Measurements from ENCODE around the gene C17orf75.

Gene C17orf75

DNA sequence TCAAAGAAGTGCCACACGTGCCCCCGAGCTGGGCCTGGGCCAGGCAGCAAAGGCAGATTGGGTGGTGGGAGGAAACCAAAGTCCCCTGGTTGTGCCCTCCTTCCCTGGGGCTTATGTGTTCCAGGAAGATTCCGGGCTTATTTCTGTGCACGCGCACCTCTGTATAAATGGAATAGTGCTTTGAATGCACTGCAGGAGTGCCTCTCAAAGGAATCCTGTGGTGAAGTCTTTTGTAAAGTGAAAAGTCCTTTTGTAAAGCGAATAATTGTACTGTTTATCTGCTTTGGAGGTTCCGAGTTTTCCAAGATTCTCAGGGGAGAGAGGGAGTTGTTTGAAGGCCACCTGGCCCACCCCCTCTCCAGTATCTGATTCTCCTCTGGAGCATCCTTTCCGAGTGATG is 26.8 kb downstream of the C17orf75 start:
- Histone ChIP-seq H3K79me2 (ENCODE audit: insufficient read depth, low read length) (no peaks in the 10 kb centered on the region), H3K9me2 (ENCODE audit: low read depth, low read length) (no peaks in the 10 kb centered on the region), H3K4me1 (ENCODE audit: insufficient read depth, low read length, severe bottlenecking) (no peaks in the 10 kb centered on the region), H3K36me3 (ENCODE audit: insufficient read depth, low read length) (no peaks in the 10 kb centered on the region), H3F3A (ENCODE audit: insufficient read depth, low read length) (no peaks in the 10 kb centered on the region), H3K4me3 (ENCODE audit: low read depth, low read length, poor library complexity, severe bottlenecking) (no peak overlapping the region), H2AFZ (ENCODE audit: low read length) (no peak overlapping the region), H3K27me3 (ENCODE audit: insufficient read depth, low read length) (no peaks in the 10 kb centered on the region; the same call in 1 of the 2 replicates), H3K4me2 (ENCODE audit: low read length) (no peak overlapping the region), H3K9ac (ENCODE audit: low read length) (no peak overlapping the region), H4K20me1 (ENCODE audit: insufficient read depth, low read length) (no peaks in the 10 kb centered on the region), H3K9me3 (ENCODE audit: low read length) (no peaks in the 10 kb centered on the region), H3K27ac (ENCODE audit: low read depth, low read length, poor library complexity, severe bottlenecking) (no peak overlapping the region)
- TF ChIP-seq, protein P1, sequence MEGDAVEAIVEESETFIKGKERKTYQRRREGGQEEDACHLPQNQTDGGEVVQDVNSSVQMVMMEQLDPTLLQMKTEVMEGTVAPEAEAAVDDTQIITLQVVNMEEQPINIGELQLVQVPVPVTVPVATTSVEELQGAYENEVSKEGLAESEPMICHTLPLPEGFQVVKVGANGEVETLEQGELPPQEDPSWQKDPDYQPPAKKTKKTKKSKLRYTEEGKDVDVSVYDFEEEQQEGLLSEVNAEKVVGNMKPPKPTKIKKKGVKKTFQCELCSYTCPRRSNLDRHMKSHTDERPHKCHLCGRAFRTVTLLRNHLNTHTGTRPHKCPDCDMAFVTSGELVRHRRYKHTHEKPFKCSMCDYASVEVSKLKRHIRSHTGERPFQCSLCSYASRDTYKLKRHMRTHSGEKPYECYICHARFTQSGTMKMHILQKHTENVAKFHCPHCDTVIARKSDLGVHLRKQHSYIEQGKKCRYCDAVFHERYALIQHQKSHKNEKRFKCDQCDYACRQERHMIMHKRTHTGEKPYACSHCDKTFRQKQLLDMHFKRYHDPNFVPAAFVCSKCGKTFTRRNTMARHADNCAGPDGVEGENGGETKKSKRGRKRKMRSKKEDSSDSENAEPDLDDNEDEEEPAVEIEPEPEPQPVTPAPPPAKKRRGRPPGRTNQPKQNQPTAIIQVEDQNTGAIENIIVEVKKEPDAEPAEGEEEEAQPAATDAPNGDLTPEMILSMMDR (IDR thresholded peaks at IDR 0.05; ENCODE audit: low read length), result no peak
- TF ChIP-seq EZH2 (IDR thresholded peaks at IDR 0.05; ENCODE audit: borderline replicate concordance, low read length), result no peak

DNA sequence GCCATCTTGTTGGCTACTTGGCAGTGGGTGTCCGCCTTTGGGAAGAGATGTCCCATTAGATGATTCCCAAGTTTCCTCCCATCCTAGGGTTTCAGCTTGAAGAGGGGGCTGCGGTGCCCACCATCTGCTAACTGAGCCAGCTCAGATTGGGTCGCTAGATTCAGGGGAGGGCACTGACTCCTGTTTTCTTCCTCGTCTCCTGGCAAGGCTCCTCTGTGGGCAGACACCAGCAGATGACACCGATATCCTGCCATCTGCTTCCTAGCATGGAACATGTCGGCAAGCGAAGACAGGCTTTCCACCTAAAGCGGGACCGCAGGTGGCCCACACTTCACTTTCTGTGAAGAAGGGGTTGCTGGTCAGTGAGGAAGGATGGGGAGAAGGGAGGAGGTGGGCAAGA is 27.3 kb downstream of the C17orf75 start:
- H3K27ac ChIP-seq (ENCODE audit: low read depth, low read length, poor library complexity, severe bottlenecking), result no peak overlapping the region
- H3K9ac ChIP-seq (ENCODE audit: low read length), result no peak overlapping the region
- H3K27me3 ChIP-seq (ENCODE audit: insufficient read depth, low read length), result no peaks in the 10 kb centered on the region; the same call in 1 of the 2 replicates
- H3F3A ChIP-seq (ENCODE audit: insufficient read depth, low read length), result no peaks in the 10 kb centered on the region
- H4K20me1 ChIP-seq (ENCODE audit: insufficient read depth, low read length), result no peaks in the 10 kb centered on the region
- no peak overlapping the region for H2AFZ ChIP-seq (ENCODE audit: low read length)
- H3K4me3 ChIP-seq (ENCODE audit: low read depth, low read length, poor library complexity, severe bottlenecking), result no peak overlapping the region
- H3K9me2 ChIP-seq (ENCODE audit: low read depth, low read length), result no peaks in the 10 kb centered on the region
- TF ChIP-seq, protein P1 (IDR thresholded peaks at IDR 0.05; ENCODE audit: low read length), result no peak
- no peak for TF ChIP-seq EZH2 (IDR thresholded peaks at IDR 0.05; ENCODE audit: borderline replicate concordance, low read length)
- H3K4me1 ChIP-seq (ENCODE audit: insufficient read depth, low read length, severe bottlenecking), result no peaks in the 10 kb centered on the region
- H3K36me3 ChIP-seq (ENCODE audit: insufficient read depth, low read length), result no peaks in the 10 kb centered on the region
- H3K79me2 ChIP-seq (ENCODE audit: insufficient read depth, low read length), result no peaks in the 10 kb centered on the region
- no peaks in the 10 kb centered on the region for H3K9me3 ChIP-seq (ENCODE audit: low read length)
- H3K4me2 ChIP-seq (ENCODE audit: low read length), result no peak overlapping the region

DNA sequence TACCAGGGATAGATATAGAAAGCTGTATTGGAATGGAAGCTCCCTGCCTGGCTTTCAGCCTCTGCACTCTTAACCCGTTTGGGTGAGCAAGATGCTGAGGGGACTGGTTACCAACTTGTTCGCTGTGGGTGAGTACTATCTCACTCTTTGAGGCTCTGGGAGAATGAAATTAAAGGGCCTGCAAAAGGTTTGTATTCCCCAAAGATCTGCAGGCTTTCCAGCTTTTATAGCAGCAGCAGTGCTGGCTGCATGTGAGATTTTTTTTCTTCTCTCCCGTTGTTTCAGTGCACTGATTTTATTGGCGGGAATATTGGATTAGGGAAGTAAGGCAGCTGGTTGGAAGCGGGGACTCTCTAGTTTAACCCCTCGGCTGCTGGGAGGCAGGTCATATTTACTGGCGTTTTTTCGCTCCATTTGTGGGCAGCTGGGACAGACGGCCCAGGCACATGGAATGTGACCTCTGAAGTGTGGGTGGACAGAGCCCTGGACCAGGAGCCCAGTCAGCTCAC is 30.9 kb downstream of the C17orf75 start:
- Histone ChIP-seq H3K9me2 (ENCODE audit: low read depth, low read length) (no peaks in the 10 kb centered on the region), H3K4me1 (ENCODE audit: insufficient read depth, low read length, severe bottlenecking) (no peaks in the 10 kb centered on the region), H3K36me3 (ENCODE audit: insufficient read depth, low read length) (no peaks in the 10 kb centered on the region), H3K9me3 (ENCODE audit: low read length) (no peaks in the 10 kb centered on the region), H3K4me2 (ENCODE audit: low read length) (no peak overlapping the region), H3F3A (ENCODE audit: insufficient read depth, low read length) (no peaks in the 10 kb centered on the region), H3K9ac (ENCODE audit: low read length) (no peak overlapping the region), H3K27ac (ENCODE audit: low read depth, low read length, poor library complexity, severe bottlenecking) (no peak overlapping the region), H2AFZ (ENCODE audit: low read length) (no peak overlapping the region), H3K4me3 (ENCODE audit: low read depth, low read length, poor library complexity, severe bottlenecking) (no peak overlapping the region), H4K20me1 (ENCODE audit: insufficient read depth, low read length) (no peaks in the 10 kb centered on the region), H3K79me2 (ENCODE audit: insufficient read depth, low read length) (no peaks in the 10 kb centered on the region), H3K27me3 (ENCODE audit: insufficient read depth, low read length) (no peaks in the 10 kb centered on the region)
- TF ChIP-seq EZH2 (IDR thresholded peaks at IDR 0.05; ENCODE audit: borderline replicate concordance, low read length), result no peak

DNA sequence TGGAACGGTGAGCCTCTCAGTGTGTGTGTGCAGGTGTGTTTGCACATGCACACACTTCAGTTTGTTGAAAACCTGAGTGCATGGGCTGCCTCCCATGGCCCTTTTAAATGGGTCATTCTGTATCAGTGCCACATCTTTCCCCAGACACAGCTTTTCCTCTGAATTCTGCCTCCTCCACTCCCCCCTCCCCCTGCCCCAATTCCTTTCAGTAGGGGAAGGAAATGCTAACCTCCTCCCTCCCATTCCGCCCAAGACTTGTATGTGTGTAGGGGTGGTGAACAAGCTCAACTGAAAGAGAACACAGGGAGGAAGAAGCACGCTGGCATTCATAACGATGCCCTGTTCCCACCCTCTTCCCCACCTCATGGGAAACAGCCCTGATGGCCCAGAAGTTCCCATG is 34.3 kb downstream of the C17orf75 start:
- no peak overlapping the region for H3K27ac ChIP-seq (ENCODE audit: low read depth, low read length, poor library complexity, severe bottlenecking)
- TF ChIP-seq EZH2 (IDR thresholded peaks at IDR 0.05; ENCODE audit: borderline replicate concordance, low read length), result no peak
- TF ChIP-seq, protein P1 (IDR thresholded peaks at IDR 0.05; ENCODE audit: low read length), result no peak

More for the DNA sequence above, 34.3 kb downstream of the C17orf75 start:
- Histone ChIP-seq H3K4me3 (ENCODE audit: low read depth, low read length, poor library complexity, severe bottlenecking) (no peak overlapping the region), H3K79me2 (ENCODE audit: insufficient read depth, low read length) (no peaks in the 10 kb centered on the region), H4K20me1 (ENCODE audit: insufficient read depth, low read length) (no peaks in the 10 kb centered on the region), H3K36me3 (ENCODE audit: insufficient read depth, low read length) (no peaks in the 10 kb centered on the region), H3K9ac (ENCODE audit: low read length) (no peak overlapping the region), H3F3A (ENCODE audit: insufficient read depth, low read length) (no peaks in the 10 kb centered on the region), H3K9me3 (ENCODE audit: low read length) (no peaks in the 10 kb centered on the region), H3K9me2 (ENCODE audit: low read depth, low read length) (no peaks in the 10 kb centered on the region), H3K27me3 (ENCODE audit: insufficient read depth, low read length) (no peaks in the 10 kb centered on the region), H2AFZ (ENCODE audit: low read length) (no peak overlapping the region), H3K4me2 (ENCODE audit: low read length) (no peak overlapping the region), H3K4me1 (ENCODE audit: insufficient read depth, low read length, severe bottlenecking) (no peaks in the 10 kb centered on the region)
